NCI-H1417 treated with DMSO at 0.1 percent for 48 hours (cell line): ENCODE results near the gene SIL1.
"Not testable (repeated sequence)": the region's sequence is repeated elsewhere in the genome, so short reads cannot be mapped to it uniquely, and the experiment has no call there.

Source experiments
- DNase-seq: peaks from one replicate; lab custom pipeline; 2025; lab: John Stamatoyannopoulos, UW

SIL1 gene

GRCh38 chr5:139108063-139108824, 89.9 kb downstream of the SIL1 start:
- DNase-seq = no peak

GRCh38 chr5:139105621-139106071, 92.5 kb downstream of the SIL1 start:
- peak; percentile 8 for DNase-seq

DNA sequence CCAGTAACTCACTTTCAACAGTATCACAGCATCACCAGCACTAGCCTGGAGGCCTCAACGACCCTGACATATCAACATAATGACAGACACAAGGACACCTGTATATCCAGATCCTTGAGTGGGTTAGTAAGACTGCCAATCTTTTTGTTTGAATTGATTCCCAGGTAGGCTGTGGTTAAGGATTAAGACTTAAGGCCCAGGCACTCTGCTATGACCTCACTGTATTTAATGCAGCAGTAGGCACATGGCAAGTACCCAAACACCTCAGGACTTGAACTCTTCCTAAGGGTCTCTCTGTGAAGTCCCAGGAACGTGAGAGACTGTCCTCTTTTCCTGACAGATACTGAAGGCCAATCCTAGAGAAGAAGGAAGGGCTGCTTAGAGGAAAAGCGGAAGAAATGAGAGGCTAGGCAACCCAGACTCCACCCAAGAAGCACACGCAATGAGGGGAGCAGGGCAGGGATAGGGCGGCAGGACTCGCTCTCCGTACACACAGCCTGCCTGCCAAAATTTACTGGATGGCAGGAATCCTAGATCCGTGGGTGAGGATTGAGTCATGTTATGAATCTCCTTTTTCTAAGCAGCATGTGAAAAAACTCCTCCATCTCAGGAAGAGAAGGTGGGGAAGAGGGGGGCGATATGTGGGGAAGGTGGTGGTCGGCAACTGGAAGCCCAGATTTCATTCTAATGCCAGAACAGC, 93.4 kb downstream of the SIL1 start:
- DNase-seq = no peak

- no peak for DNase-seq
Measured at GRCh38 chr5:139103762-139104161, 94.4 kb downstream of the SIL1 start.

DNA sequence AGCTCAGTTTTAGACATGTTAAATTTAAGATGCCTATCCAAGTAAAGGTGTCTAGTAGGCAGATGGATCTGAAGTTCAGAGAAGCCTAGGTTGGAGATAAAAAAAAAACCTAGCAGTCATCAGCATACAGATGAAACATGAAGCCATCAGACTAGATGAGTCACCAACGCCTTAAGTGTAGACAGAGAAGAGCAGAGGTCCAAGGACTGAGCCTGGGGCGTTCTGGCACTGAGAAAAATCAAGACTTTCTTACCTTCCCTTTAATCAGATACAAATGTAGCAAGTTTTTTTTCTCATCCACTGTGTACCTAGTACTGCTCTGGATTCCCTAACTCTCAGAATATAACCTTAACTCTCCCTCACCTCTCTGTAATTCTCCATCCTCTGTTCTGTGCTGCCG, 97.3 kb downstream of the SIL1 start:
- no peak for DNase-seq

DNA sequence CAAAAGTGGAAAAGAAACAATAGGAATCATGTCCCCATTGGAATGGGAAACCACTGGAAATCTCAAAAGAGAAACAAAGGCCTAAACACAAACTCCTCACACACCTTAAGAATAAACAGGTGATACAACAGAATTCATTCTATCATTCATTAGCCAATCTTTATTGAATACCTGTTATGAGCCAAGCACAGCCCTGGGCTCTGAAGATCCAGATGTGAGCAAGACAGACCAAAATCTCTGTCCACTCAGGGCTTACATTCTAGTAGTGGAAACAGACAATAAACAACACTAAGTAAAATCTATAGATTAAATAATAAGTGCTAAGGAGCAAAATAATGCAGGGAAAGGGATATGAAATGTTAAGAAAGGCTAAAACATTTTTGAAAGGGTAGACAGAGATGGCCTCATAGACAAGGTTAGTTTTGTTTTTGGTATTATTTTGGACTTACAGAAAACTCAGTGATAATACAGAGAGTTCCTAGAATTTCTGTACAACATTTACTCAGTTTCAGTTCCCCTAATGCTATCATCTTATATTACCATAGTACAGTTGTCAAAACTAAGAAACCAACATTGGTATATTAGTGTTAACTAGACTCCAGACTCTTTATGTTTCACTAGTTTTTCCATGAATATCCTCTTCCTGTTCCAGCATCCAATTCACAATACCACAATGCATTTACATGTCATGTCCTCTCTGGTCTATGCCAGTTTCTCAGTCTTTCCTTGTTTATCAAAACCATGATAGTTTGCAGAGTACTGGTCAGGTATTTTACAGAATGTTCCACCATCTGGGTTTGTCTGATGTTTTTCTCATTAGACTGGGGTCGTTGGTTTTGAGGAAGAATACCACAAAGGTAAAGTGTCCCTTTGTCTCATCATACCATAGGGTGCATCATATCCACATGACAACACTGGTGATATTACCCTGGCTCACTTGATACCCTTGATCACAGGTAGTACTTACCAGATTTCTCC, 103.7 kb downstream of the SIL1 start:
- no peak for DNase-seq

- DNase-seq = no peak
Measured at GRCh38 chr5:139092741-139093343, 105.3 kb downstream of the SIL1 start.

- DNase-seq = no peak
Measured at GRCh38 chr5:139091439-139092156, 106.6 kb downstream of the SIL1 start.

- DNase-seq = no peak
Measured at GRCh38 chr5:139090581-139090980, 107.6 kb downstream of the SIL1 start.

DNA sequence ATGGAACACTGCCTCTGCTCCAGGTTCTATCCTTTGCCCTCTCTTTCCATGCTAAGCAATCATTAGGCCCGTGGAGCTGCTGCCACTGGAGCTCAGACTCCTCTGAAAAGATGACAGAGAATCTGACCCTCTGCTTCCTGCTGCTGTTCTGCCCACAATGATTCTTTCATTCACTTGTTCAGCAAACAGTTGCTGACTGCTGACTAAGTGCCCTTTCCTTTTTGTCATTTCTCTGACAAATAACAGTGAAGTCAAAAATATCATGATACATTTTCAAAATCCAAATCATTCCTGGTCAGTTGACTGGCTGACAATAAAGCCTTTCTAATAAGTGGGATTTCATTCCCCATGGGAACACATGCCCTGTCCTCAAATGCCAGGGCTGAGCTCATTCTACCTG, 110.1 kb downstream of the SIL1 start:
- no peak for DNase-seq

DNA sequence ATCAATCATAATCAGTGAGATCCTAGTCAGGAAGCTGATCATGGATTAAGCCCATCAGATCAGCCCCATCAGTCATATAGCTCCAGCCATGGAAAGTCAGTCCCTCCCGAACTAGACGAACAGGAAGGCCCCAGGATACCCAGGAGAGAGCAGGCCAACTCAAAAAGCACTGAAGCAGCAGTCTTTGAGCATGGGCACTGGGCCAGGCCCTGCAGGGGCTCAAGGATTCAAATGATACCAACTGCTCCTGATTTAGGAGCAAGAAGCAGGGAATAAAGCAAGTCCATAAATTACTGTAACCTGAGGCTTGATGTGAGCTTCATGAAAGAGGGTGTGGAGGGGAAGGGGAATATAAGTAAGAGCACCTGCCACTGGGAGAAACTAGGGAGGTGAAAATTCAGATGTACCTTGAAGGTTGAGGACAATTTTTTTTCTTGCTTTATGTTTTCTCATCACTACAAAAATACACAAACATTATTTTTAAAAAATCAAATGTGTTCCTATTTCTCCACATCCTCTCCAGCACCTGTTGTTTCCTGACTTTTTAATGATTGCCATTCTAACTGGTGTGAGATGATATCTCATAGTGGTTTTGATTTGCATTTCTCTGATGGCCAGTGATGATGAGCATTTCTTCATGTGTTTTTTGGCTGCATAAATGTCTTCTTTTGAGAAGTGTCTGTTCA, 115.2 kb downstream of the SIL1 start:
- no peak for DNase-seq

DNA sequence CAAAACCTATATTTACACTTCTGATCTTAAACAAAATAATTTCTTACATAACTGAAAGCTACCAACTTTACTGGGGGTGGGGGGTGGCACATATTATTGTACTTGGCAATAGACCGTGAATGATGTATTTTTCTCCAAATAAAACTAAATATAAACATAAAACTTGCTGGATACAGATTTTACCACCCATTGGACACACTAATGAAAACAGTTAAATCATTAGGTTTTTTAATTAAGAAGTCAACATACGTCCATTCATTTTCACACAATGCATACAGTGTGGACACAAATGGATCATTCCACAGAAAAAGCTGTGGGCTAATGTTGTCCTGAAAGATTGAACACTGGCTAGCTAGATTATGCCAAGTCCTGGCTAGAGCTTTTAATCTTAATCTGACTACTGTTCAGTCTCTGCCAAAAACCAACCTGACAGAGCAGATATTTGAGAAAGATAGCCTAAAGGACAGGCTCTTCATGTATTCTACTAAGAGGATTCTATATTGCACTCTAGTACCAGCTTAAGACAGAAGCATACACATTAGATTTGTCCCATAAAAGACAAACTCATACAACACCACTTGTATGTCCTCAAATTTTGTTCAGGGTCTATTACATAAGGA, 118.1 kb downstream of the SIL1 start:
- DNase-seq = no peak

- DNase-seq = no peak
Measured at GRCh38 chr5:139079225-139079990, 118.8 kb downstream of the SIL1 start.

DNA sequence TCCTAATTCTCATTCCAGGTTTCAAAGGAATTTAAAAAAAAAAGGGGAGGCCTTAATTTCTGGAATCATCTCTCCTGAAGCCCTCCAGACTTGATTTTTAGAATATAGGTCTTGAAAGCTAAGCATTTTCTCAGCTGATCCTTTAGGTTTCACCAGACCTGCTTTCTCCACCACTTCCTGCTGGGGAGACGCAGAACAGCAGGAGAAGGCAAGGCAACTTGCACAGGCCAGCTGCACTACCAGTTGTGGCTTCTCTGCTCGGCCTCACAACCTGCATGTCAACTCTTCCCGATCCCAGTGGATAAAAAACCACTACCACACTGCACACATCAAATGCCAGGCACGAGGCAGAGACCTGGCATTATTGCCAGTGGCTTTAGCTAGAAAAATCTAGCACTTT, 119.8 kb downstream of the SIL1 start:
- no peak for DNase-seq

DNA sequence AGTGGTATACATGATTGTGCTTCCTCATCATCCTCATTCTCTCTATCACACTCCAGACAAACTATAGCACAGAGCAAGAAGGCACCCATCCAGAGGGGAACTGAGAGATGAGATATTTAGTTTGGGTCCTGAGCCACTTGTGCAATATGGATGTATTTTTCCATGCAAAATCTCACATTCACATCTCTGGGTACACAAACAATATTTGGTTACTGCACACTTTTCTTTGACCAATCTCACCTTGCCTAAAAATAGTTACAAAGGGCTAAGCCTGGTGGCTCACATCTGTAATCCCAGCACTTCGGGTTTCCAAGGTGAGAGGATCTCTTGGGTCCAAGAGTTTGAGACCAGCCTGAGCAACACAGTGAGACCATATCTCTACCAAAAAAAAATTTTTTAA, 120.3 kb downstream of the SIL1 start:
- DNase-seq = no peak

- no peak for DNase-seq
Measured at GRCh38 chr5:139076111-139076510, 122.1 kb downstream of the SIL1 start.

DNA sequence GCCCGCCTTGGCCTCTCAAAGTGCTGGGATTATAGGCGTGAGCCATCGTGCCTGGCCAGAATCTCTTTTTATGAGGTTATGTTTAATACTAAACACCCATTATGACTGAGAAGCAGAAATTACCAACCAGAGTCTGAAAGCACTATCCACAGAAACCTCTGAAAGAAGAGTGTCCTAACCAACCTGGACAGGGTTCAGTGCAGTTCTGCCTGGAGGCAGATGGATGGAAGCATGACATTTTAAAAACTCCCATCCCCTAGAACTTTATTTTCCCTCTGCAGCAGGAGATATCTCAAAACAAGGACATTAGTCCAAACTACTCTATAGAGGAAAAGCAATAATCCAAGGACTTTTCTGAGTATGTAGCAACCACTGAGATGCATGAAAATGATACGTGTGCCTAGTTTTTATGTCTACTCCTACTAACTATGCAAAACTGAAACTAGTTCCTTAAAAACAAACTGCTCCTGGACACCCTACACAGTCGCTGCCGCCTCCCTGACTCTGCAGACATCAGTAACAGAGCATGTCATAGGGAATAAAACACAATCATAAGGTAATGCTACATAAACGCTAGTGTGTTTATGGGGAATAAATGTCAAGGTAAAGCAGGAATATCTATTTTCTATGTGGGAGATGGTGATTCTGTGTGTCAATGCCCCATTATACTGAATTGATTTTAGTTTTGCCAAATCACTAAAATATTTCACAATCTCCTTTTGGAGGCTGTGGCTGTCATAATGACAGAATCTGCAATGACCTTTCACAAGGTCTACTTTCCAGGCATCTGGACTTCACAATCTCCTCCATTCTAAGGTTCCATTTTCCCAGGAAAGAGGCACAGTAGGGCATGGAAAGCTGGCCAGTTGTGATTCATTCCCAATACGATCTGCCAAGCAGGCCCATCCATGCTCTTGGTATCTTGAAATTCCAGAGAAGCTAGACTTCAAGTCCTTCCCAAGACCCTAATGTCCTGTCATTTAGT, 122.8 kb downstream of the SIL1 start:
- no peak for DNase-seq

GRCh38 chr5:139073956-139074355, 124.2 kb downstream of the SIL1 start:
- DNase-seq = not testable (repeated sequence)
